ENCODE data around the gene MORC1.

GRCh38 chr3:109114746-109115145, 3.2 kb downstream of the MORC1 start:
- TF ChIP-seq, protein P1, sequence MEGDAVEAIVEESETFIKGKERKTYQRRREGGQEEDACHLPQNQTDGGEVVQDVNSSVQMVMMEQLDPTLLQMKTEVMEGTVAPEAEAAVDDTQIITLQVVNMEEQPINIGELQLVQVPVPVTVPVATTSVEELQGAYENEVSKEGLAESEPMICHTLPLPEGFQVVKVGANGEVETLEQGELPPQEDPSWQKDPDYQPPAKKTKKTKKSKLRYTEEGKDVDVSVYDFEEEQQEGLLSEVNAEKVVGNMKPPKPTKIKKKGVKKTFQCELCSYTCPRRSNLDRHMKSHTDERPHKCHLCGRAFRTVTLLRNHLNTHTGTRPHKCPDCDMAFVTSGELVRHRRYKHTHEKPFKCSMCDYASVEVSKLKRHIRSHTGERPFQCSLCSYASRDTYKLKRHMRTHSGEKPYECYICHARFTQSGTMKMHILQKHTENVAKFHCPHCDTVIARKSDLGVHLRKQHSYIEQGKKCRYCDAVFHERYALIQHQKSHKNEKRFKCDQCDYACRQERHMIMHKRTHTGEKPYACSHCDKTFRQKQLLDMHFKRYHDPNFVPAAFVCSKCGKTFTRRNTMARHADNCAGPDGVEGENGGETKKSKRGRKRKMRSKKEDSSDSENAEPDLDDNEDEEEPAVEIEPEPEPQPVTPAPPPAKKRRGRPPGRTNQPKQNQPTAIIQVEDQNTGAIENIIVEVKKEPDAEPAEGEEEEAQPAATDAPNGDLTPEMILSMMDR (IDR thresholded peaks at IDR 0.05 in 4 of 5, conservative IDR thresholded peaks at IDR 0.05 in 1 of 5), result no peak
- no peak for TF ChIP-seq POLR2A (IDR thresholded peaks at IDR 0.05)

All from gastrocnemius medialis (tissue), 4 donors.